IPS-20b (cell line): ENCODE measurements around the gene TBL1Y.
"Not testable (repeated sequence)": the region's sequence is repeated elsewhere in the genome, so short reads cannot be mapped to it uniquely, and the experiment has no call there.

Source experiments
- H3K27ac ChIP-seq: one replicate; pipeline ENCODE4 v1.5.1; 2013; ENCODE audit warnings: low read length
- H3K27me3 ChIP-seq: 2 replicates; pipeline ENCODE4 v1.6.1; 2013; ENCODE audit warnings: mild to moderate bottlenecking, low read length, inconsistent platforms; ENCODE audit not compliant: insufficient read depth
- H3K36me3 ChIP-seq: 2 replicates; pipeline ENCODE4 v1.6.1; 2013; ENCODE audit warnings: low read depth, mild to moderate bottlenecking, inconsistent platforms, low read length, moderate library complexity; ENCODE audit not compliant: insufficient read depth
- H3K4me1 ChIP-seq: 2 replicates; pipeline ENCODE4 v1.6.1; 2013; ENCODE audit warnings: mild to moderate bottlenecking, control low read depth, inconsistent platforms, low read length, moderate library complexity; ENCODE audit not compliant: insufficient read depth
- H3K4me3 ChIP-seq: 2 replicates; pipeline ENCODE4 v1.5.1; 2013; ENCODE audit warnings: mild to moderate bottlenecking, low read length, inconsistent platforms
- H3K9ac ChIP-seq: 2 replicates; pipeline ENCODE4 v1.6.1; 2013; ENCODE audit warnings: low read depth, mild to moderate bottlenecking, inconsistent platforms, low read length, moderate library complexity
- H3K9me3 ChIP-seq: 2 replicates; pipeline ENCODE4 v1.6.1; 2013; ENCODE audit warnings: mild to moderate bottlenecking, low read depth, low read length, inconsistent platforms; ENCODE audit not compliant: insufficient read depth

The TBL1Y gene

GRCh38 chrY:6910372-6911252 lies at the start of gene TBL1Y:
Gene TBL1Y (plus strand): TSS chrY:6910697. CDS start chrY:7025085, 114,388 bp downstream.
- Histone ChIP-seq H3K9ac (peak within 1 kb of the TSS; percentile 82), H3K27me3 (no peaks in the 10 kb centered on the region), H3K9me3 (no peaks in the 10 kb centered on the region), H3K36me3 (peaks cover 12% of the 10 kb centered on the region), H3K27ac (no peak within 1 kb of the TSS), H3K4me1 (peaks cover 13% of the 10 kb centered on the region), H3K4me3 (peak within 1 kb of the TSS; percentile 70)

- Histone ChIP-seq H3K27ac (no peak overlapping the region), H3K36me3 (no peaks in the 10 kb centered on the region), H3K27me3 (peaks cover 88% of the 10 kb centered on the region), H3K4me1 (peaks cover 22% of the 10 kb centered on the region; the same call in 1 of the 2 replicates), H3K9me3 (no peaks in the 10 kb centered on the region), H3K4me3 (peak overlapping the region; percentile 54), H3K9ac (no peak overlapping the region)
Observed at GRCh38 chrY:6894496-6894895, 16.0 kb upstream of the TBL1Y start.

- H3K9me3 ChIP-seq, result no peaks in the 10 kb centered on the region
- peaks cover 80% of the 10 kb centered on the region for H3K27me3 ChIP-seq
- H3K4me1 ChIP-seq, result peaks cover 22% of the 10 kb centered on the region; the same call in 1 of the 2 replicates
- H3K4me3 ChIP-seq, result peak overlapping the region; percentile 54; the same call in 1 of the 2 replicates
- no peak overlapping the region for H3K9ac ChIP-seq
- H3K36me3 ChIP-seq, result no peaks in the 10 kb centered on the region
- H3K27ac ChIP-seq, result no peak overlapping the region
Observed at GRCh38 chrY:6895236-6895635, 15.3 kb upstream of the TBL1Y start.

- not testable (repeated sequence) for H3K9me3 ChIP-seq, H3K36me3 ChIP-seq, H3K4me3 ChIP-seq, H3K27ac ChIP-seq, H3K9ac ChIP-seq, H3K4me1 ChIP-seq
- H3K27me3 ChIP-seq, result peaks cover 19% of the 10 kb centered on the region
Observed at GRCh38 chrY:6902116-6902515, 8.4 kb upstream of the TBL1Y start.

GRCh38 chrY:6907591-6907990 lies 2.9 kb upstream of the TBL1Y start:
- Histone ChIP-seq H3K4me3 (no peak overlapping the region), H3K9ac (no peak overlapping the region), H3K27me3 (no peaks in the 10 kb centered on the region), H3K27ac (no peak overlapping the region), H3K9me3 (no peaks in the 10 kb centered on the region), H3K36me3 (no peaks in the 10 kb centered on the region), H3K4me1 (peaks cover 13% of the 10 kb centered on the region)

- not testable (repeated sequence) for H3K9ac ChIP-seq, H3K27ac ChIP-seq, H3K36me3 ChIP-seq, H3K27me3 ChIP-seq, H3K9me3 ChIP-seq, H3K4me3 ChIP-seq
- peaks cover 13% of the 10 kb centered on the region for H3K4me1 ChIP-seq
Observed at GRCh38 chrY:6908021-6908420, 2.5 kb upstream of the TBL1Y start.

- no peaks in the 10 kb centered on the region for H3K27me3 ChIP-seq
- peak overlapping the region; percentile 82 for H3K9ac ChIP-seq
- peaks cover 13% of the 10 kb centered on the region for H3K4me1 ChIP-seq
- H3K9me3 ChIP-seq, result no peaks in the 10 kb centered on the region
- peaks cover 4% of the 10 kb centered on the region; the same call in 1 of the 2 replicates for H3K36me3 ChIP-seq
- H3K27ac ChIP-seq, result no peak overlapping the region
- peak overlapping the region; percentile 70 for H3K4me3 ChIP-seq
Observed at GRCh38 chrY:6909118-6909521, 1.4 kb upstream of the TBL1Y start.

- Histone ChIP-seq H3K27me3 (no peaks in the 10 kb centered on the region), H3K9me3 (no peaks in the 10 kb centered on the region), H3K4me3 (peak overlapping the region; percentile 70), H3K36me3 (peaks cover 7% of the 10 kb centered on the region; the same call in 1 of the 2 replicates), H3K9ac (peak overlapping the region; percentile 82), H3K4me1 (peaks cover 13% of the 10 kb centered on the region), H3K27ac (no peak overlapping the region)
Observed at GRCh38 chrY:6909856-6910255, 641 bp upstream of the TBL1Y start.

GRCh38 chrY:6911253-6911881 lies 870 bp downstream of the TBL1Y start, which contains the start of gene AMELY:
Gene AMELY (minus strand): TSS chrY:6911752. CDS start chrY:6872608, 39,144 bp downstream.
- H3K9me3 ChIP-seq, result no peaks in the 10 kb centered on the region
- H3K36me3 ChIP-seq, result peaks cover 19% of the 10 kb centered on the region
- peak within 1 kb of the TSS; percentile 76 for H3K9ac ChIP-seq
- peaks cover 13% of the 10 kb centered on the region for H3K4me1 ChIP-seq
- no peaks in the 10 kb centered on the region for H3K27me3 ChIP-seq
- no peak within 1 kb of the TSS for H3K27ac ChIP-seq
- peak within 1 kb of the TSS; percentile 70 for H3K4me3 ChIP-seq

GRCh38 chrY:6913362-6913761 lies 2.9 kb downstream of the TBL1Y start:
- Histone ChIP-seq H3K27ac (no peak overlapping the region), H3K4me1 (peaks cover 6% of the 10 kb centered on the region), H3K9me3 (no peaks in the 10 kb centered on the region), H3K4me3 (no peak overlapping the region), H3K27me3 (no peaks in the 10 kb centered on the region), H3K36me3 (peaks cover 33% of the 10 kb centered on the region), H3K9ac (no peak overlapping the region)

GRCh38 chrY:6921061-6921460 lies 10.6 kb downstream of the TBL1Y start:
- Histone ChIP-seq H3K9me3 (peaks cover 9% of the 10 kb centered on the region), H3K27ac (no peak overlapping the region), H3K9ac (no peak overlapping the region), H3K4me3 (no peak overlapping the region), H3K36me3 (peaks cover 28% of the 10 kb centered on the region), H3K4me1 (no peaks in the 10 kb centered on the region), H3K27me3 (no peaks in the 10 kb centered on the region)

- no peak overlapping the region for H3K9ac ChIP-seq
Observed at GRCh38 chrY:6928265-6928664, 17.8 kb downstream of the TBL1Y start.

More at GRCh38 chrY:6928265-6928664, 17.8 kb downstream of the TBL1Y start:
- H3K27me3 ChIP-seq, result no peaks in the 10 kb centered on the region
- H3K4me1 ChIP-seq, result no peaks in the 10 kb centered on the region
- H3K27ac ChIP-seq, result no peak overlapping the region
- H3K36me3 ChIP-seq, result no peaks in the 10 kb centered on the region
- H3K4me3 ChIP-seq, result no peak overlapping the region
- H3K9me3 ChIP-seq, result no peaks in the 10 kb centered on the region
